ENCODE data around the gene IL13RA1.
A peak's percentile ranks its signal among the peaks of the same experiment; 100 is the strongest.

Gene IL13RA1

DNA sequence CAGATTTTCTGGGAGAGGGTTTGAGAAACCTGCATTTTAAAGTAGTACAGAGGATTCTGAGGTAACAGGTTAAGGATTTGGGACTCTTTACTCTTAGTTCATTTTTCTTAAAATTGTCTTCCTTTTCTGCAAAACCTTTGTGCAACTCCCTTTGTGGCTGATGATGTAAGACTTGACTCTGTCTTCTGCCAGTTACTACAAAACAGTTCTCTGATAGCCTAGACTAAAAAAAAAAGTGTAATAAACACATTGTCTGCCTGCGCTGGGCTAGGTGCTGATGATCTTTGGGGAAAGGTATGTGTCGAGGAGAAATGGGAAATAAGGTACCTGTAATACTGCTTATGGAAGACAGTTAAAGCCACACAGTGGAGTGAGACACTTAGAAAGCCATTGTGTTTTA lies 28.7 kb downstream of the IL13RA1 start:
- peaks cover 0 to 3% of the 10 kb centered on the region in 2 experiments for H3K27me3 ChIP-seq (ENCODE audit: control insufficient read depth in 1 of 2, insufficient read depth in 1 of 2, low read length in 2 of 2)
- H3K79me1 ChIP-seq (replicated peaks; ENCODE audit: low read length, poor library complexity, severe bottlenecking): peaks cover 1% of the 10 kb centered on the region
- H3K4ac ChIP-seq (ENCODE audit: low read depth in 1 of 2, low read length in 2 of 2): no peak overlapping the region
- no peak overlapping the region for H3K9ac ChIP-seq (ENCODE audit: low read length)
- H4K8ac ChIP-seq (ENCODE audit: low read length): no peak overlapping the region
- H4K91ac ChIP-seq (ENCODE audit: low read length): no peak overlapping the region
- H3K36me3 ChIP-seq (ENCODE audit: control insufficient read depth in 1 of 2, insufficient read depth in 2 of 2, low read depth in 1 of 2, low read length in 2 of 2): peaks cover 0 to 44% of the 10 kb centered on the region in 2 experiments
- H2AK5ac ChIP-seq (ENCODE audit: low read length, severe bottlenecking): no peak overlapping the region
- H3K27ac ChIP-seq (ENCODE audit: low read length, poor library complexity, severe bottlenecking): no peak overlapping the region
- H2BK15ac ChIP-seq (ENCODE audit: low read depth, poor library complexity, severe bottlenecking): no peak overlapping the region
- H2BK12ac ChIP-seq (ENCODE audit: low read length in 2 of 2): no peak overlapping the region
- no peaks in the 10 kb centered on the region for H3K9me3 ChIP-seq (ENCODE audit: control insufficient read depth, low read length)
- no peaks in the 10 kb centered on the region for H3K4me1 ChIP-seq (ENCODE audit: control insufficient read depth, insufficient read depth, low read depth, low read length)
- no peak overlapping the region for H2BK120ac ChIP-seq (ENCODE audit: low read depth, low read length)
- no peak overlapping the region for H2AFZ ChIP-seq (ENCODE audit: low read depth, low read length)
- no peak overlapping the region for H3K18ac ChIP-seq (ENCODE audit: low read depth in 1 of 2, low read length in 2 of 2)
- no peak overlapping the region for H3K4me2 ChIP-seq (ENCODE audit: low read length, poor library complexity, severe bottlenecking)
- no peak overlapping the region for H2BK5ac ChIP-seq (ENCODE audit: low read depth, low read length, poor library complexity, severe bottlenecking)
- no peak overlapping the region for H3K23ac ChIP-seq (ENCODE audit: low read length in 2 of 2)
- H3K14ac ChIP-seq (ENCODE audit: low read length in 2 of 2): no peak overlapping the region
- DNase-seq: no peak
- H3K4me3 ChIP-seq (ENCODE audit: insufficient read depth in 1 of 2, low read depth in 1 of 2, low read length in 2 of 2): peak overlapping the region in 1 of 2 experiments; percentile 29
- 95% methylated on average over 2 of the region's 2 CpGs for WGBS

DNA sequence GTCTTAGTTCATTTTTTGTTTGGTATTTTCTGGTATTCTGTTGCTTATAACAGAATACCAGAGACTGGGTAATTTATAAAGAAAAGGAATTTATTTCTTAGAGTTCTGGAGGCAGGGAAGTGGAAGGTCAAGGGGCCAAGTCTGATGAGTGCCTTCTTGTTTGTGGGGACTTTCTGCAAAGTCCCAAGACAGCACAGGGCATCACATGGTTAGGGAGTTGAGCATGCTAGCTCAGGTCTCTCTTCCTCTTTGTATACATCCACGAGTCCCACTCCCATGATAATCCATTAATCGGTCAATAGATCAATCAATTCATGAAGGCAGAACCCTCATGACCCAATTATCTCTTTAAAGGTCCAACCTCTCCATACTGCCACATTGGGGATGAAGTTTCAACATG lies 31.1 kb downstream of the IL13RA1 start:
- no peak overlapping the region for H3K4me3 ChIP-seq (ENCODE audit: insufficient read depth in 1 of 2, low read depth in 1 of 2, low read length in 2 of 2)
- no peak overlapping the region for H4K91ac ChIP-seq (ENCODE audit: low read length)
- H2AK5ac ChIP-seq (ENCODE audit: low read length, severe bottlenecking): no peak overlapping the region
- 86% methylated on average over 2 of the region's 2 CpGs for WGBS
- no peaks in the 10 kb centered on the region for H3K4me1 ChIP-seq (ENCODE audit: control insufficient read depth, insufficient read depth, low read depth, low read length)
- no peak overlapping the region for H3K9ac ChIP-seq (ENCODE audit: low read length)
- H4K8ac ChIP-seq (ENCODE audit: low read length): no peak overlapping the region
- no peaks in the 10 kb centered on the region for H3K9me3 ChIP-seq (ENCODE audit: control insufficient read depth, low read length)
- no peak overlapping the region for H2AFZ ChIP-seq (ENCODE audit: low read depth, low read length)
- no peak overlapping the region for H3K27ac ChIP-seq (ENCODE audit: low read length, poor library complexity, severe bottlenecking)
- H3K79me1 ChIP-seq (replicated peaks; ENCODE audit: low read length, poor library complexity, severe bottlenecking): no peaks in the 10 kb centered on the region
- no peak overlapping the region for H3K4me2 ChIP-seq (ENCODE audit: low read length, poor library complexity, severe bottlenecking)
- no peak overlapping the region for H2BK5ac ChIP-seq (ENCODE audit: low read depth, low read length, poor library complexity, severe bottlenecking)
- no peak overlapping the region for H3K4ac ChIP-seq (ENCODE audit: low read depth in 1 of 2, low read length in 2 of 2)
- no peak overlapping the region for H2BK12ac ChIP-seq (ENCODE audit: low read length in 2 of 2)
- H2BK120ac ChIP-seq (ENCODE audit: low read depth, low read length): no peak overlapping the region
- H3K18ac ChIP-seq (ENCODE audit: low read depth in 1 of 2, low read length in 2 of 2): no peak overlapping the region
- H3K14ac ChIP-seq (ENCODE audit: low read length in 2 of 2): no peak overlapping the region
- no peak overlapping the region for H3K23ac ChIP-seq (ENCODE audit: low read length in 2 of 2)
- H3K27me3 ChIP-seq (ENCODE audit: control insufficient read depth in 1 of 2, insufficient read depth in 1 of 2, low read length in 2 of 2): peaks cover 0 to 3% of the 10 kb centered on the region in 2 experiments
- H2BK15ac ChIP-seq (ENCODE audit: low read depth, poor library complexity, severe bottlenecking): no peak overlapping the region
- peaks cover 0 to 52% of the 10 kb centered on the region in 2 experiments for H3K36me3 ChIP-seq (ENCODE audit: control insufficient read depth in 1 of 2, insufficient read depth in 2 of 2, low read depth in 1 of 2, low read length in 2 of 2)
- DNase-seq: no peak

DNA sequence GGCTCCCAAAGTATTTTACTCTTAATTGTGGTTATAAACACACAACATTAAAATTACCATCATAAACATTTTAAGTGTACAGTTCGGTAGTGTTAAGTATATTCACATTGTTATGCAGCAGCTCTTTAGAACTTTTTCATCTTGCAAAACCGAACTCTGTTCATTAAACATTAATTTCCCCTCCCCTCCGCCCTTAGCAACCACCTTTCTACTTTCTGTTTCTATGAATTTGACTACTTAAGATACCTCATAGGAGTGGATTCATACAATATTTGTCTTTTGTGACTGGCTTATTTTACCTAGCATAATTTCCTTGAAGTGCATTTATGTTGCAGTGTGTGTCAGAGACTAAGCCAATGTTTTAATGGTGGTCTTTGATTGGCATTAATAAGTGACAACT lies 32.6 kb downstream of the IL13RA1 start:
- Histone ChIP-seq H3K23ac (ENCODE audit: low read length in 2 of 2) (no peak overlapping the region), H3K4me2 (ENCODE audit: low read length, poor library complexity, severe bottlenecking) (no peak overlapping the region), H3K79me1 (replicated peaks; ENCODE audit: low read length, poor library complexity, severe bottlenecking) (no peaks in the 10 kb centered on the region), H3K18ac (ENCODE audit: low read depth in 1 of 2, low read length in 2 of 2) (no peak overlapping the region), H3K4me3 (ENCODE audit: insufficient read depth in 1 of 2, low read depth in 1 of 2, low read length in 2 of 2) (no peak overlapping the region), H4K8ac (ENCODE audit: low read length) (no peak overlapping the region), H3K9me3 (ENCODE audit: control insufficient read depth, low read length) (no peaks in the 10 kb centered on the region), H2BK120ac (ENCODE audit: low read depth, low read length) (no peak overlapping the region), H3K27ac (ENCODE audit: low read length, poor library complexity, severe bottlenecking) (no peak overlapping the region), H2BK12ac (ENCODE audit: low read length in 2 of 2) (no peak overlapping the region), H3K4me1 (ENCODE audit: control insufficient read depth, insufficient read depth, low read depth, low read length) (no peaks in the 10 kb centered on the region), H2BK5ac (ENCODE audit: low read depth, low read length, poor library complexity, severe bottlenecking) (no peak overlapping the region), H3K9ac (ENCODE audit: low read length) (no peak overlapping the region), H2AK5ac (ENCODE audit: low read length, severe bottlenecking) (no peak overlapping the region), H4K91ac (ENCODE audit: low read length) (no peak overlapping the region), H2AFZ (ENCODE audit: low read depth, low read length) (no peak overlapping the region), H2BK15ac (ENCODE audit: low read depth, poor library complexity, severe bottlenecking) (no peak overlapping the region), H3K4ac (ENCODE audit: low read depth in 1 of 2, low read length in 2 of 2) (no peak overlapping the region), H3K27me3 (ENCODE audit: control insufficient read depth in 1 of 2, insufficient read depth in 1 of 2, low read length in 2 of 2) (peaks cover 0 to 3% of the 10 kb centered on the region in 2 experiments), H3K14ac (ENCODE audit: low read length in 2 of 2) (no peak overlapping the region), H3K36me3 (ENCODE audit: control insufficient read depth in 1 of 2, insufficient read depth in 2 of 2, low read depth in 1 of 2, low read length in 2 of 2) (peaks cover 0 to 56% of the 10 kb centered on the region in 2 experiments)
- WGBS: no CpG with 5 or more reads among the region's 3 CpGs
- DNase-seq: no peak

DNA sequence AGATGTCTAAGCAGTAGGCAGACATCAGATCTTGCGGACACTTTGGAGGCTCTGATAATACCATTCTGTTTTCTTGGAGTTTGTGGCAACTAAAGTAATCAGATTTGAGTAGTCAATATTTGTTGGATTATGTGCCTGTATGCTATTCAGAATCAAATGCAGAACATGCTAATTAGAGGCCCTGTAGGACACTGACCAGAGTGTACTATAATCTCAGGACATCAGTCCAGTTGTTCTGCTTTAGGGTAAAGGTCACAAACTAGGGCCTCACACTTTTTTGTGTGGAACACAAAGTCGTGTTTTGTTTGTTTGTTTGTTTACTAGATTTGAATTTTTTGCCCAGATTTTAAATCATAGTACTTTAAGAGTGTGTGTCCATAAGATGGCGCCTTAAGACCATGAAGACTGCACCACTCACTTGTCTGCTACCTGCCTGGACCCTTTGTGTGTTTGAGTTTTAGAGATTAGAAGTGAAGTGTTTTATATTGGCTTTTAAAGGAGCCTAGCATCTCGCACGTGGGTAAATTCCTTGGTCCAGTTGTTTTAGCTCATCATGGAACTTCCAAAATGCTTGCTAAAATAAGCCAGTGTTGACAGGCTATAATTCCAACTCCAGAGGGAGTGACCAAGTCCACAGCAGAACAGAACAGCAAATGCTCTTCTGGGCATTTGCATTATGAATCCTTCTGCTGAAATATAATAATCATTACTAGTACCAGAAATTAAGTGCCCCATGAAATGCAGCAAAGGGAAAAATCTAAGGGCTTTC lies 34.7 kb downstream of the IL13RA1 start:
- WGBS: 62% methylated on average over 5 of the region's 5 CpGs
- no peaks in the 10 kb centered on the region for H3K9me3 ChIP-seq (ENCODE audit: control insufficient read depth, low read length)
- H3K4me1 ChIP-seq (ENCODE audit: control insufficient read depth, insufficient read depth, low read depth, low read length): no peaks in the 10 kb centered on the region
- peaks cover 0 to 64% of the 10 kb centered on the region in 2 experiments for H3K36me3 ChIP-seq (ENCODE audit: control insufficient read depth in 1 of 2, insufficient read depth in 2 of 2, low read depth in 1 of 2, low read length in 2 of 2)
- H3K79me1 ChIP-seq (replicated peaks; ENCODE audit: low read length, poor library complexity, severe bottlenecking): no peaks in the 10 kb centered on the region
- H2BK5ac ChIP-seq (ENCODE audit: low read depth, low read length, poor library complexity, severe bottlenecking): no peak overlapping the region
- no peak overlapping the region for H4K8ac ChIP-seq (ENCODE audit: low read length)
- no peak overlapping the region for H3K27ac ChIP-seq (ENCODE audit: low read length, poor library complexity, severe bottlenecking)
- no peak overlapping the region for H3K14ac ChIP-seq (ENCODE audit: low read length in 2 of 2)
- H3K18ac ChIP-seq (ENCODE audit: low read depth in 1 of 2, low read length in 2 of 2): no peak overlapping the region
- H3K4ac ChIP-seq (ENCODE audit: low read depth in 1 of 2, low read length in 2 of 2): no peak overlapping the region
- DNase-seq: no peak
- no peak overlapping the region for H2BK15ac ChIP-seq (ENCODE audit: low read depth, poor library complexity, severe bottlenecking)
- H3K9ac ChIP-seq (ENCODE audit: low read length): no peak overlapping the region
- no peak overlapping the region for H2AFZ ChIP-seq (ENCODE audit: low read depth, low read length)
- no peak overlapping the region for H3K4me3 ChIP-seq (ENCODE audit: insufficient read depth in 1 of 2, low read depth in 1 of 2, low read length in 2 of 2)
- no peak overlapping the region for H2BK12ac ChIP-seq (ENCODE audit: low read length in 2 of 2)
- H3K27me3 ChIP-seq (ENCODE audit: control insufficient read depth in 1 of 2, insufficient read depth in 1 of 2, low read length in 2 of 2): no peaks in the 10 kb centered on the region
- H3K23ac ChIP-seq (ENCODE audit: low read length in 2 of 2): no peak overlapping the region
- H4K91ac ChIP-seq (ENCODE audit: low read length): no peak overlapping the region
- H2BK120ac ChIP-seq (ENCODE audit: low read depth, low read length): no peak overlapping the region
- no peak overlapping the region for H2AK5ac ChIP-seq (ENCODE audit: low read length, severe bottlenecking)
- H3K4me2 ChIP-seq (ENCODE audit: low read length, poor library complexity, severe bottlenecking): no peak overlapping the region
